OCI-LY7 (cell line): ENCODE results near the gene TNFRSF1A. TPM values are rescaled to one million over a fixed set of nuclear protein-coding genes. Genes with fewer than 3 reads are reported as not detected.
"Not testable (repeated sequence)": the region's sequence is repeated elsewhere in the genome, so short reads cannot be mapped to it uniquely, and the experiment has no call there.

Experiments
- BruUV-seq: library from RNA; stranded (reverse); fragments of 400-500 nt; replicated peaks from 2 replicates; lab custom pipeline; 2021; lab: Mats Ljungman, UMichigan
- CTCF ChIA-PET: fragments of 300-600 bp; sonication (Branson Sonifier 250); formaldehyde crosslinking; loops from one replicate; lab custom pipeline; 2022; ENCODE audit warnings: antibody characterized with exemption; ENCODE audit not compliant: unreplicated experiment; lab: Charles Lee
- POLR2A ChIA-PET: fragments of 300-600 bp; sonication (Branson Sonifier 250); formaldehyde crosslinking; loops from one replicate; lab custom pipeline; 2022; ENCODE audit warnings: antibody characterized with exemption; lab: Charles Lee
- DNase-seq: peaks from one replicate; pipeline ENCODE4 v3.0.0-alpha.2; 2015; ENCODE audit warnings: low spot score
- H2AFZ ChIP-seq: fragments of 200-600 bp; sonication (generic), shearing (Covaris generic); 2 replicates; pipeline ENCODE4 v1.6.1; 2014; ENCODE audit warnings: mild to moderate bottlenecking, antibody characterized with exemption, low read length, moderate library complexity
- H3K27ac ChIP-seq: fragments of 200-600 bp; sonication (generic); 2 replicates; pipeline ENCODE4 v1.5.1; 2014; ENCODE audit warnings: mixed run types, low read depth, mild to moderate bottlenecking, moderate library complexity, low read length, inconsistent platforms; ENCODE audit not compliant: poor library complexity, severe bottlenecking
- H3K36me3 ChIP-seq: fragments of 200-600 bp; sonication (generic); 2 replicates; pipeline ENCODE4 v1.6.1; 2014; ENCODE audit warnings: mild to moderate bottlenecking, antibody characterized with exemption, low read length, moderate library complexity, mixed read lengths; ENCODE audit not compliant: insufficient read depth
- H3K4me1 ChIP-seq: fragments of 200-600 bp; sonication (generic); 2 replicates; pipeline ENCODE4 v1.5.1; 2014; ENCODE audit warnings: mild to moderate bottlenecking, low read length; ENCODE audit not compliant: insufficient read depth, poor library complexity, severe bottlenecking
- H3K4me2 ChIP-seq: fragments of 200-600 bp; sonication (generic); 2 replicates; pipeline ENCODE4 v1.6.1; 2014; ENCODE audit warnings: mild to moderate bottlenecking, low read length
- H3K4me3 ChIP-seq: fragments of 200-600 bp; sonication (generic); 2 replicates; pipeline ENCODE4 v1.5.1; 2014; ENCODE audit warnings: mild to moderate bottlenecking, low read depth, low read length; ENCODE audit not compliant: poor library complexity, severe bottlenecking
- H3K79me2 ChIP-seq: fragments of 200-600 bp; sonication (generic); 2 replicates; pipeline ENCODE4 v1.6.1; 2016; ENCODE audit warnings: low read depth, mild to moderate bottlenecking, low read length, moderate library complexity, mixed read lengths; ENCODE audit not compliant: insufficient read depth
- H3K9me2 ChIP-seq: fragments of 200-600 bp; sonication (generic); 2 replicates; pipeline ENCODE4 v1.6.1; 2016; ENCODE audit warnings: mild to moderate bottlenecking, low read length, mixed read lengths; ENCODE audit not compliant: insufficient read depth
- H3K9me3 ChIP-seq: fragments of 200-600 bp; sonication (generic); 2 replicates; pipeline ENCODE4 v1.6.1; 2014; ENCODE audit warnings: mild to moderate bottlenecking, mixed run types, low read length, mixed read lengths
- H4K20me1 ChIP-seq: fragments of 200-600 bp; sonication (generic); 2 replicates; pipeline ENCODE4 v1.6.1; 2014; ENCODE audit warnings: mild to moderate bottlenecking, antibody characterized with exemption, low read length, moderate library complexity, mixed read lengths; ENCODE audit not compliant: insufficient read depth
- CTCF ChIP-seq: fragments of 200-600 bp; sonication (generic); conservative IDR thresholded peaks from 2 replicates; pipeline ENCODE4 v1.5.1; 2014; ENCODE audit warnings: mild to moderate bottlenecking, antibody characterized with exemption, low read length, moderate library complexity, mixed read lengths
- EZH2phosphoT487 ChIP-seq: fragments of 200-600 bp; sonication (generic); IDR thresholded peaks from 2 replicates; pipeline ENCODE4 v1.6.1; 2018; ENCODE audit warnings: low read depth, borderline replicate concordance, mild to moderate bottlenecking, mixed run types, antibody characterized with exemption, low read length, moderate library complexity, mixed read lengths
- intact Hi-C: fragments of 100-400 bp; cut with micrococcal nuclease; formaldehyde crosslinking; loops from one replicate; pipeline ENCODE4 v1.10.0; 2022; ENCODE audit not compliant: unreplicated experiment
- total RNA-seq, 2 experiments: library from RNA; depleted of rRNA in 1 of 2; stranded (reverse); fragments of >200 nt in 1 of 2; shearing (Covaris generic) in 1 of 2; gene quantifications; 2 replicates each; pipeline ENCODE4 v1.2.3, GENCODE V29; 2014 to 2022

Gene TNFRSF1A
- total RNA-seq, 2 experiments from 2014 or later = 37.3 to 50.9 TPM

- Histone ChIP-seq H3K36me3 (no peaks in the 10 kb centered on the region), H3K9me2 (no peaks in the 10 kb centered on the region), H3K79me2 (peaks cover 6% of the 10 kb centered on the region; the same call in 1 of the 2 replicates), H3K4me2 (peak overlapping the region; percentile 17; the same call in 1 of the 2 replicates), H3K27ac (no peak overlapping the region), H3K4me3 (no peak overlapping the region), H3K4me1 (peaks cover 46% of the 10 kb centered on the region), H2AFZ (peak overlapping the region; percentile 56; the same call in 1 of the 2 replicates), H3K9me3 (no peaks in the 10 kb centered on the region), H4K20me1 (no peaks in the 10 kb centered on the region)
- ChIA-PET POLR2A (interaction anchor here (0.6 to 3.5 kb wide), 4 partner anchors 10 to 96 kb away, joined by 5 to 19 read pairs (median 12); no protein-coding TSS in a partner anchor), CTCF (interaction anchor here (1.0 to 3.0 kb wide), 4 partner anchors 10 to 31 kb away, joined by 3 to 18 read pairs (median 4); no protein-coding TSS in a partner anchor)
- intact Hi-C loops = no loop called here
- DNase-seq = no peak
- no TSS peak for BruUV-seq
- TF ChIP-seq CTCF = no peak
- no peak for TF ChIP-seq EZH2phosphoT487
Measured at GRCh38 chr12:6346235-6346832, 4.5 kb upstream of the TNFRSF1A start.

GRCh38 chr12:6345319-6346091 is 3.6 kb upstream of the TNFRSF1A start:
- Histone ChIP-seq H3K4me3 (no peak overlapping the region), H3K4me1 (peaks cover 48% of the 10 kb centered on the region), H3K9me3 (no peaks in the 10 kb centered on the region), H3K79me2 (peaks cover 14% of the 10 kb centered on the region; the same call in 1 of the 2 replicates), H2AFZ (peak overlapping the region; percentile 56; the same call in 1 of the 2 replicates), H4K20me1 (no peaks in the 10 kb centered on the region), H3K36me3 (no peaks in the 10 kb centered on the region), H3K27ac (no peak overlapping the region), H3K9me2 (no peaks in the 10 kb centered on the region), H3K4me2 (peak overlapping the region; percentile 17; the same call in 1 of the 2 replicates)
- TF ChIP-seq CTCF (no peak), EZH2phosphoT487 (no peak)
- DNase-seq = peak; percentile 53
- no TSS peak for BruUV-seq
- ChIA-PET CTCF (interaction anchor here (0.6 to 3.0 kb wide), 6 partner anchors 11 to 31 kb away, joined by 3 to 18 read pairs (median 3); no protein-coding TSS in a partner anchor), POLR2A (interaction anchor here (0.5 to 3.5 kb wide), 8 partner anchors 10 to 265 kb away, joined by 3 to 19 read pairs (median 5); no protein-coding TSS in a partner anchor)
- intact Hi-C loops = no loop called here

- H3K4me2 ChIP-seq, H3K4me3 ChIP-seq, H3K9me2 ChIP-seq, DNase-seq, H2AFZ ChIP-seq, H3K27ac ChIP-seq, intact Hi-C loops, BruUV-seq, H3K36me3 ChIP-seq, H4K20me1 ChIP-seq, H3K9me3 ChIP-seq: not testable (repeated sequence)
- ChIA-PET CTCF (interaction anchor here (0.8 to 3.0 kb wide), 5 partner anchors 8 to 19 kb away, joined by 3 to 18 read pairs (median 3); no protein-coding TSS in a partner anchor), POLR2A (interaction anchor here (0.5 to 3.3 kb wide), 5 partner anchors 9 to 76 kb away, joined by 6 to 15 read pairs (median 6); no protein-coding TSS in a partner anchor)
- Histone ChIP-seq H3K79me2 (peaks cover 22% of the 10 kb centered on the region; the same call in 1 of the 2 replicates), H3K4me1 (peaks cover 61% of the 10 kb centered on the region)
Measured at GRCh38 chr12:6344101-6344660, 2.3 kb upstream of the TNFRSF1A start.
